Neural cell (in vitro differentiated cells): ENCODE measurements around the gene KTI12.

ENCODE experiments used
- POLR2AphosphoS5 ChIP-seq: IDR thresholded peaks from 2 replicates; pipeline ENCODE4 v1.6.1; 2012
- TF ChIP-seq, protein P1 (sequence below): fragments of 450-650 bp; IDR thresholded peaks from 2 replicates; pipeline ENCODE4 v1.5.1; 2014; ENCODE audit warnings: antibody characterized with exemption, mild to moderate bottlenecking, moderate library complexity; ENCODE audit not compliant: poor library complexity, severe bottlenecking

GRCh38 chr1:52007215-52008002 lies 26.2 kb downstream of the KTI12 start:
- TF ChIP-seq, protein P1, sequence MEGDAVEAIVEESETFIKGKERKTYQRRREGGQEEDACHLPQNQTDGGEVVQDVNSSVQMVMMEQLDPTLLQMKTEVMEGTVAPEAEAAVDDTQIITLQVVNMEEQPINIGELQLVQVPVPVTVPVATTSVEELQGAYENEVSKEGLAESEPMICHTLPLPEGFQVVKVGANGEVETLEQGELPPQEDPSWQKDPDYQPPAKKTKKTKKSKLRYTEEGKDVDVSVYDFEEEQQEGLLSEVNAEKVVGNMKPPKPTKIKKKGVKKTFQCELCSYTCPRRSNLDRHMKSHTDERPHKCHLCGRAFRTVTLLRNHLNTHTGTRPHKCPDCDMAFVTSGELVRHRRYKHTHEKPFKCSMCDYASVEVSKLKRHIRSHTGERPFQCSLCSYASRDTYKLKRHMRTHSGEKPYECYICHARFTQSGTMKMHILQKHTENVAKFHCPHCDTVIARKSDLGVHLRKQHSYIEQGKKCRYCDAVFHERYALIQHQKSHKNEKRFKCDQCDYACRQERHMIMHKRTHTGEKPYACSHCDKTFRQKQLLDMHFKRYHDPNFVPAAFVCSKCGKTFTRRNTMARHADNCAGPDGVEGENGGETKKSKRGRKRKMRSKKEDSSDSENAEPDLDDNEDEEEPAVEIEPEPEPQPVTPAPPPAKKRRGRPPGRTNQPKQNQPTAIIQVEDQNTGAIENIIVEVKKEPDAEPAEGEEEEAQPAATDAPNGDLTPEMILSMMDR = no peak
- no peak for TF ChIP-seq POLR2AphosphoS5
